Fibroblast of villous mesenchyme (primary cell): Measurements from ENCODE around the gene ZNF490. TPM values are rescaled to one million over a fixed set of nuclear protein-coding genes. Genes with fewer than 3 reads are reported as not detected.

Experiments used
- DNase-seq: peaks from one replicate; pipeline ENCODE4 v3.0.0-alpha.2; 2010; ENCODE audit warnings: low read depth
- H3K4me3 ChIP-seq: 2 replicates; pipeline ENCODE4 v1.5.1; 2011; ENCODE audit warnings: low read depth, mild to moderate bottlenecking, low read length
- CTCF ChIP-seq: IDR thresholded peaks from 2 replicates; pipeline ENCODE4 v1.5.1; 2012; ENCODE audit warnings: low read depth, mild to moderate bottlenecking, low read length; ENCODE audit not compliant: insufficient read depth
- total RNA-seq: library from RNA; depleted of rRNA; stranded (reverse); fragments of >200 nt; gene quantifications from 2 replicates; pipeline ENCODE4 v1.2.3, GENCODE V29; 2012

ZNF490 gene
- total RNA-seq, 1 donor = 7.8 TPM

DNA sequence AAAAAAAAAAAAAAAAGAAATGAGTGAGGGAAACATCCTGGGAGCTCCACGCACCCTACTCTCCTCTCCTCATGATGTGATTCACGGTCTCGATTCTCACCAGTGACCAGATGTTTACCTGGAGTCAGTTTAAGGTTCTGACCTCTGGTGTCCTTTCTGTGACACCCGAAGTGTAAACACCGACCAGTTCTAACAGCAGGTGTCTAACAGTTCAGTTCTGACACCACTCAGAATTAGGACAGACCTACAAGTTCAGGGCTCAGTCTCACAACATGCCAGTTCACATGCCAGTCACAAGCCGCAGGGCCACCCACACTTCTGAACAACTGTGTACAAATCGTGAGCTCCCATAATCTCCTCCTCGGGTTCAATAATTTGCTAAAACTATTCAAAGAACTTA lies 65.3 kb downstream of the ZNF490 start:
- no peak for TF ChIP-seq CTCF
- no peak for DNase-seq
- no peak overlapping the region for H3K4me3 ChIP-seq

- no peak for TF ChIP-seq CTCF
- peak; percentile 43 for DNase-seq
Measured at GRCh38 chr19:12544401-12544876, 66.2 kb downstream of the ZNF490 start.

GRCh38 chr19:12543855-12544254 lies 66.8 kb downstream of the ZNF490 start:
- DNase-seq = peak; percentile 19
- no peak overlapping the region for H3K4me3 ChIP-seq
- TF ChIP-seq CTCF = no peak

More at GRCh38 chr19:12544401-12544876, 66.2 kb downstream of the ZNF490 start:
- H3K4me3 ChIP-seq = no peak overlapping the region

Other genes starting within 250 kb of the ZNF490 start
- 0.64 and 1.3 TPM in 2 replicates for gene ZNF442, start 245.1 kb downstream of the ZNF490 start, total RNA-seq
- gene ZNF799, start 209.5 kb downstream of the ZNF490 start, total RNA-seq = 1.6 and 3.5 TPM in 2 replicates
- 1.3 and 3.5 TPM in 2 replicates for gene ZNF443, start 169.8 kb downstream of the ZNF490 start, total RNA-seq
- 1.9 and 3.0 TPM in 2 replicates for gene ZNF709, start 126.0 kb downstream of the ZNF490 start, total RNA-seq
- 6.0 and 6.4 TPM in 2 replicates for gene ZNF564, start 59.3 kb downstream of the ZNF490 start, total RNA-seq
- gene ZNF791, start 107 bp upstream of the ZNF490 start, total RNA-seq = 17.4 and 20.3 TPM in 2 replicates
- gene MAN2B1, start 55.9 kb upstream of the ZNF490 start, total RNA-seq = 22.9 and 25.8 TPM in 2 replicates
- 6.8 and 7.3 TPM in 2 replicates for gene WDR83, start 56.0 kb upstream of the ZNF490 start, total RNA-seq
- gene DHPS, start 71.1 kb upstream of the ZNF490 start, total RNA-seq = 45.7 and 50.1 TPM in 2 replicates
- not detected in 2 replicates for gene GNG14, start 77.2 kb upstream of the ZNF490 start, total RNA-seq
- 7.3 and 15.1 TPM in 2 replicates for gene FBXW9, start 85.8 kb upstream of the ZNF490 start, total RNA-seq
- gene TNPO2, start 113.1 kb upstream of the ZNF490 start, total RNA-seq = 36.7 and 53.1 TPM in 2 replicates
- 127 and 153 TPM in 2 replicates for gene TRIR, start 123.9 kb upstream of the ZNF490 start, total RNA-seq
- gene GET3, start 126.7 kb upstream of the ZNF490 start, total RNA-seq = 79.2 and 82.5 TPM in 2 replicates
- gene BEST2, start 141.0 kb upstream of the ZNF490 start, total RNA-seq = not detected in 2 replicates
- gene HOOK2, start 164.7 kb upstream of the ZNF490 start, total RNA-seq = 12.2 and 15.1 TPM in 2 replicates
- gene JUNB, start 180.7 kb upstream of the ZNF490 start, total RNA-seq = 88.1 and 107 TPM in 2 replicates
- 222 and 230 TPM in 2 replicates for gene PRDX2, start 191.0 kb upstream of the ZNF490 start, total RNA-seq
- not detected in 2 replicates for gene THSD8, start 191.3 kb upstream of the ZNF490 start, total RNA-seq
- gene RNASEH2A, start 195.8 kb upstream of the ZNF490 start, total RNA-seq = 20.0 and 22.9 TPM in 2 replicates
- not detected in 2 replicates for gene RTBDN, start 223.8 kb upstream of the ZNF490 start, total RNA-seq
- gene MAST1, start 227.7 kb upstream of the ZNF490 start, total RNA-seq = under 0.01 TPM in 2 replicates